ENCODE measurements around the gene HTT. TPM values are rescaled to one million over a fixed set of nuclear protein-coding genes. Genes with fewer than 3 reads are reported as not detected.
A peak's percentile ranks its signal among the peaks of the same experiment; 100 is the strongest.

HTT gene
- total RNA-seq, 6 donors from 2014 or later = 55.4 to 170 (median 81.5) TPM

DNA sequence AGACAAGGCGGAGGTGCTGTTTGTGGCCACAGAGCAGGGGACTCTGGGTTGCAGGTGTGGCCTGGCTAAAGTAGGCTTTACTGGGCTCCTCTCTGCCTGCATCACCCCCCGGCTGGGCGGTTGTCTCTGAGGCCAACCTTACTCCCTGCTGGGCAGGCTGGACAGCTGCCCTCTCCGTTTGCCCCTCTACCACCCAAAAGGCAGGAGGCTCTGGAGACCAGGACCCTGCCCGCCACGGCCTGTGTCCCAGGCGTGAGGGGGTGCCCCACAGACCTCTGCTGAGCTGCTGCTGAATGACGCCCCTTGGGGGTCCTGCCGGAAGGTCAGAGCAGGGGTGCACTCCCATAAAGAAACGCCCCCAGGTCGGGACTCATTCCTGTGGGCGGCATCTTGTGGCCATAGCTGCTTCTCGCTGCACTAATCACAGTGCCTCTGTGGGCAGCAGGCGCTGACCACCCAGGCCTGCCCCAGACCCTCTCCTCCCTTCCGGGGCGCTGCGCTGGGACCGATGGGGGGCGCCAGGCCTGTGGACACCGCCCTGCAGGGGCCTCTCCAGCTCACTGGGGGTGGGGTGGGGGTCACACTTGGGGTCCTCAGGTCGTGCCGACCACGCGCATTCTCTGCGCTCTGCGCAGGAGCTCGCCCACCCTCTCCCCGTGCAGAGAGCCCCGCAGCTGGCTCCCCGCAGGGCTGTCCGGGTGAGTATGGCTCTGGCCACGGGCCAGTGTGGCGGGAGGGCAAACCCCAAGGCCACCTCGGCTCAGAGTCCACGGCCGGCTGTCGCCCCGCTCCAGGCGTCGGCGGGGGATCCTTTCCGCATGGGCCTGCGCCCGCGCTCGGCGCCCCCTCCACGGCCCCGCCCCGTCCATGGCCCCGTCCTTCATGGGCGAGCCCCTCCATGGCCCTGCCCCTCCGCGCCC lies 1.1 kb upstream of the HTT start:
- no peak for DNase-seq
- TF ChIP-seq, protein P1, sequence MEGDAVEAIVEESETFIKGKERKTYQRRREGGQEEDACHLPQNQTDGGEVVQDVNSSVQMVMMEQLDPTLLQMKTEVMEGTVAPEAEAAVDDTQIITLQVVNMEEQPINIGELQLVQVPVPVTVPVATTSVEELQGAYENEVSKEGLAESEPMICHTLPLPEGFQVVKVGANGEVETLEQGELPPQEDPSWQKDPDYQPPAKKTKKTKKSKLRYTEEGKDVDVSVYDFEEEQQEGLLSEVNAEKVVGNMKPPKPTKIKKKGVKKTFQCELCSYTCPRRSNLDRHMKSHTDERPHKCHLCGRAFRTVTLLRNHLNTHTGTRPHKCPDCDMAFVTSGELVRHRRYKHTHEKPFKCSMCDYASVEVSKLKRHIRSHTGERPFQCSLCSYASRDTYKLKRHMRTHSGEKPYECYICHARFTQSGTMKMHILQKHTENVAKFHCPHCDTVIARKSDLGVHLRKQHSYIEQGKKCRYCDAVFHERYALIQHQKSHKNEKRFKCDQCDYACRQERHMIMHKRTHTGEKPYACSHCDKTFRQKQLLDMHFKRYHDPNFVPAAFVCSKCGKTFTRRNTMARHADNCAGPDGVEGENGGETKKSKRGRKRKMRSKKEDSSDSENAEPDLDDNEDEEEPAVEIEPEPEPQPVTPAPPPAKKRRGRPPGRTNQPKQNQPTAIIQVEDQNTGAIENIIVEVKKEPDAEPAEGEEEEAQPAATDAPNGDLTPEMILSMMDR (IDR thresholded peaks at IDR 0.05) = no peak
- TF ChIP-seq EP300 (IDR thresholded peaks at IDR 0.05) (no peak), POLR2AphosphoS5 (IDR thresholded peaks at IDR 0.05) (peak; percentile 25 to 35), POLR2A (IDR thresholded peaks at IDR 0.05) (peak in 1 of 4 donors; percentile 38)
- WGBS, 2 donors = 35 to 53% methylated on average over 3 to 8 of the region's 54 CpGs
- no peaks in the 10 kb centered on the region for H3K9me3 ChIP-seq
- no peaks in the 10 kb centered on the region for H3K36me3 ChIP-seq
- ATAC-seq (ENCODE audit: low FRiP score in 2 of 2) = peak in 1 of 2 donors; percentile 1
- no peaks in the 10 kb centered on the region for H3K27me3 ChIP-seq
- H3K4me1 ChIP-seq = peaks cover 20 to 40% (median 23%) of the 10 kb centered on the region in 4 donors
- peak overlapping the region; percentile 48 to 93 (median 76) for H3K27ac ChIP-seq
- peak overlapping the region; percentile 43 to 96 (median 81) for H3K4me3 ChIP-seq

DNA sequence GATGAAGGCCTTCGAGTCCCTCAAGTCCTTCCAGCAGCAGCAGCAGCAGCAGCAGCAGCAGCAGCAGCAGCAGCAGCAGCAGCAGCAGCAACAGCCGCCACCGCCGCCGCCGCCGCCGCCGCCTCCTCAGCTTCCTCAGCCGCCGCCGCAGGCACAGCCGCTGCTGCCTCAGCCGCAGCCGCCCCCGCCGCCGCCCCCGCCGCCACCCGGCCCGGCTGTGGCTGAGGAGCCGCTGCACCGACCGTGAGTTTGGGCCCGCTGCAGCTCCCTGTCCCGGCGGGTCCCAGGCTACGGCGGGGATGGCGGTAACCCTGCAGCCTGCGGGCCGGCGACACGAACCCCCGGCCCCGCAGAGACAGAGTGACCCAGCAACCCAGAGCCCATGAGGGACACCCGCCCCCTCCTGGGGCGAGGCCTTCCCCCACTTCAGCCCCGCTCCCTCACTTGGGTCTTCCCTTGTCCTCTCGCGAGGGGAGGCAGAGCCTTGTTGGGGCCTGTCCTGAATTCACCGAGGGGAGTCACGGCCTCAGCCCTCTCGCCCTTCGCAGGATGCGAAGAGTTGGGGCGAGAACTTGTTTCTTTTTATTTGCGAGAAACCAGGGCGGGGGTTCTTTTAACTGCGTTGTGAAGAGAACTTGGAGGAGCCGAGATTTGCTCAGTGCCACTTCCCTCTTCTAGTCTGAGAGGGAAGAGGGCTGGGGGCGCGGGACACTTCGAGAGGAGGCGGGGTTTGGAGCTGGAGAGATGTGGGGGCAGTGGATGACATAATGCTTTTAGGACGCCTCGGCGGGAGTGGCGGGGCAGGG lies 568 bp downstream of the HTT start:
- peak in 1 of 2 donors; percentile 50 for ATAC-seq (ENCODE audit: low FRiP score in 2 of 2)
- 0 to 2% methylated on average over 13 to 29 of the region's 60 CpGs for WGBS, 2 donors
- peak in 3 of 4 donors; percentile 54 to 67 (median 64) for TF ChIP-seq POLR2A (IDR thresholded peaks at IDR 0.05)
- TF ChIP-seq, protein P1 (IDR thresholded peaks at IDR 0.05) = no peak
- no peak for TF ChIP-seq EP300 (IDR thresholded peaks at IDR 0.05)
- TF ChIP-seq POLR2AphosphoS5 (IDR thresholded peaks at IDR 0.05) = peak in 1 of 2 donors; percentile 78

DNA sequence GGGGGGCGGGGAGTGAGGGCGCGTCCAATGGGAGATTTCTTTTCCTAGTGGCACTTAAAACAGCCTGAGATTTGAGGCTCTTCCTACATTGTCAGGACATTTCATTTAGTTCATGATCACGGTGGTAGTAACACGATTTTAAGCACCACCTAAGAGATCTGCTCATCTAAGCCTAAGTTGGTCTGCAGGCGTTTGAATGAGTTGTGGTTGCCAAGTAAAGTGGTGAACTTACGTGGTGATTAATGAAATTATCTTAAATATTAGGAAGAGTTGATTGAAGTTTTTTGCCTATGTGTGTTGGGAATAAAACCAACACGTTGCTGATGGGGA lies 1.1 kb downstream of the HTT start:
- Histone ChIP-seq H3K4me1 (peaks cover 20 to 53% (median 23%) of the 10 kb centered on the region in 4 donors), H3K36me3 (no peaks in the 10 kb centered on the region), H3K9me3 (no peaks in the 10 kb centered on the region), H3K27ac (peak overlapping the region; percentile 85 to 96 (median 92)), H3K27me3 (no peaks in the 10 kb centered on the region), H3K4me3 (peak overlapping the region in 3 of 4 donors; percentile 69 to 96 (median 93))
- 1 to 3% methylated on average over 7 to 8 of the region's 8 CpGs for WGBS, 2 donors
- no peak for ATAC-seq (ENCODE audit: low FRiP score in 2 of 2)
- DNase-seq = no peak
- no peak for TF ChIP-seq EP300 (IDR thresholded peaks at IDR 0.05)
- no peak for TF ChIP-seq POLR2A (IDR thresholded peaks at IDR 0.05)
- TF ChIP-seq, protein P1 (IDR thresholded peaks at IDR 0.05) = no peak
- no peak for TF ChIP-seq POLR2AphosphoS5 (IDR thresholded peaks at IDR 0.05)

More for the DNA sequence above, 568 bp downstream of the HTT start:
- peak; percentile 80 to 86 for DNase-seq
- Histone ChIP-seq H3K4me1 (peaks cover 20 to 53% (median 23%) of the 10 kb centered on the region in 4 donors), H3K9me3 (no peaks in the 10 kb centered on the region), H3K4me3 (peak overlapping the region; percentile 69 to 99 (median 94)), H3K27ac (peak overlapping the region; percentile 85 to 96 (median 92)), H3K36me3 (no peaks in the 10 kb centered on the region), H3K27me3 (no peaks in the 10 kb centered on the region)

DNA sequence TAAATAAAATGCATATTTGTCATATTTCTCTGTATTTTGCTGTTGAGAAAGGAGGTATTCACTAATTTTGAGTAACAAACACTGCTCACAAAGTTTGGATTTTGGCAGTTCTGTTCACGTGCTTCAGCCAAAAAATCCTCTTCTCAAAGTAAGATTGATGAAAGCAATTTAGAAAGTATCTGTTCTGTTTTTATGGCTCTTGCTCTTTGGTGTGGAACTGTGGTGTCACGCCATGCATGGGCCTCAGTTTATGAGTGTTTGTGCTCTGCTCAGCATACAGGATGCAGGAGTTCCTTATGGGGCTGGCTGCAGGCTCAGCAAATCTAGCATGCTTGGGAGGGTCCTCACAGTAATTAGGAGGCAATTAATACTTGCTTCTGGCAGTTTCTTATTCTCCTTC lies 3.3 kb downstream of the HTT start:
- H3K4me1 ChIP-seq = peaks cover 20 to 57% (median 23%) of the 10 kb centered on the region in 4 donors
- H3K4me3 ChIP-seq = no peak overlapping the region
- no peaks in the 10 kb centered on the region for H3K27me3 ChIP-seq
- no peaks in the 10 kb centered on the region for H3K9me3 ChIP-seq
- DNase-seq = no peak
- ATAC-seq (ENCODE audit: low FRiP score in 2 of 2) = no peak
- WGBS, 2 donors = 68% methylated on average over 2 of the region's 2 CpGs
- no peak for TF ChIP-seq POLR2AphosphoS5 (IDR thresholded peaks at IDR 0.05)
- no peak overlapping the region for H3K27ac ChIP-seq
- H3K36me3 ChIP-seq = no peaks in the 10 kb centered on the region

DNA sequence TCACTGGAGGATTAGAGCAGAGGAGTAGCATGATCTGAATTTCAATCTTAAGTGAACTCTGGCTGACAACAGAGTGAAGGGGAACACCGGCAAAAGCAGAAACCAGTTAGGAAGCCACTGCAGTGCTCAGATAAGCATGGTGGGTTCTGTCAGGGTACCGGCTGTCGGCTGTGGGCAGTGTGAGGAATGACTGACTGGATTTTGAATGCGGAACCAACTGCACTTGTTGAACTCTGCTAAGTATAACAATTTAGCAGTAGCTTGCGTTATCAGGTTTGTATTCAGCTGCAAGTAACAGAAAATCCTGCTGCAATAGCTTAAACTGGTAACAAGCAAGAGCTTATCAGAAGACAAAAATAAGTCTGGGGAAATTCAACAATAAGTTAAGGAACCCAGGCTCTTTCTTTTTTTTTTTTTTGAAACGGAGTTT lies 5.2 kb downstream of the HTT start:
- ATAC-seq (ENCODE audit: low FRiP score in 2 of 2) = no peak
- H3K4me1 ChIP-seq = peaks cover 17 to 54% (median 20%) of the 10 kb centered on the region in 4 donors
- TF ChIP-seq, protein P1 (IDR thresholded peaks at IDR 0.05) = no peak
- TF ChIP-seq POLR2A (IDR thresholded peaks at IDR 0.05) = no peak
- TF ChIP-seq EP300 (IDR thresholded peaks at IDR 0.05) = no peak
- TF ChIP-seq POLR2AphosphoS5 (IDR thresholded peaks at IDR 0.05) = no peak
- no peaks in the 10 kb centered on the region for H3K27me3 ChIP-seq
- WGBS, 2 donors = 55 to 70% methylated on average over 6 of the region's 6 CpGs
- DNase-seq = no peak
- no peaks in the 10 kb centered on the region for H3K9me3 ChIP-seq
- no peaks in the 10 kb centered on the region for H3K36me3 ChIP-seq
- no peak overlapping the region for H3K27ac ChIP-seq
- H3K4me3 ChIP-seq = no peak overlapping the region

All from upper lobe of left lung (tissue), 6 donors.